Chondrocyte (in vitro differentiated cells): ENCODE measurements around the gene KRT82. TPM values are rescaled to one million over a fixed set of nuclear protein-coding genes. Genes with fewer than 3 reads are reported as not detected.

Experiments used
- DNase-seq: peaks from one replicate; pipeline ENCODE4 v3.0.0; 2021; ENCODE audit warnings: mixed read lengths, low spot score
- H3K27ac Mint-ChIP-seq: one replicate; pipeline ENCODE4 v1.8.0; 2021; ENCODE audit warnings: mild to moderate bottlenecking, moderate library complexity, mixed read lengths; ENCODE audit not compliant: unreplicated experiment
- H3K27me3 Mint-ChIP-seq: 2 replicates; pipeline ENCODE4 v1.8.0; 2021; ENCODE audit warnings: low read depth, mixed read lengths
- H3K36me3 Mint-ChIP-seq: 2 replicates; pipeline ENCODE4 v1.8.0; 2021; ENCODE audit warnings: low read depth, mixed read lengths
- H3K4me1 Mint-ChIP-seq: 2 replicates; pipeline ENCODE4 v1.8.0; 2021; ENCODE audit warnings: low read depth, mild to moderate bottlenecking, mixed read lengths
- H3K4me3 Mint-ChIP-seq: one replicate; pipeline ENCODE4 v1.8.0; 2021; ENCODE audit warnings: mild to moderate bottlenecking, moderate library complexity, mixed read lengths; ENCODE audit not compliant: unreplicated experiment
- H3K9me3 Mint-ChIP-seq: 2 replicates; pipeline ENCODE4 v1.8.0; 2021; ENCODE audit warnings: low read depth, mixed read lengths
- total RNA-seq: library from RNA; stranded (reverse); gene quantifications from 3 replicates; pipeline ENCODE4 v1.2.1, GENCODE V29; 2021
- TF ChIP-seq, protein P1 (sequence below): fragments of 200-600 bp; sonication (generic); IDR thresholded peaks from 2 replicates; pipeline ENCODE4 v1.5.0; 2021; ENCODE audit warnings: antibody characterized with exemption, mild to moderate bottlenecking, moderate library complexity

KRT82 gene
- total RNA-seq, 1 donor from 2014 or later = not detected

DNA sequence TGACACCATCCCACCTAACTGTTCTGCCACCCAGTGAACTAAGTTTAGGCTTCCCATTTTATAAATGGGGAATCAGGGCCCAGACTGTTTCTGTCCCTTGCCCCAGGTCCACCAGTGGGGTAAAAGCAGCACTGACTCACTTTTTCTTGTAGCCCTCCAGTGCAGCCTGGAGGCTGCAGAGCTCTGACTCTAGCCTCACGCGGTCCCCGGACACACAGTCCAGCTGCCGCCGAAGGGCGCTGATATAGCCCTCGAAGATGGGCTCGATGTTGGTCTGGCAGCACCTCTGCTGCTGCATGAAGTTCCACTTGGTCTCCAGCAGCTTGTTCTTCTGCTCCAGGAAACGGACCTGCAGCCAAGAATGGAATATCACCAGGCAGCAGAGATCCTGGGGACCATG lies 2.6 kb downstream of the KRT82 start:
- Mint-ChIP-seq H3K27ac (no peak overlapping the region), H3K27me3 (peaks cover 32% of the 10 kb centered on the region), H3K4me3 (no peak overlapping the region), H3K4me1 (no peaks in the 10 kb centered on the region), H3K36me3 (no peaks in the 10 kb centered on the region), H3K9me3 (no peaks in the 10 kb centered on the region)
- TF ChIP-seq, protein P1, sequence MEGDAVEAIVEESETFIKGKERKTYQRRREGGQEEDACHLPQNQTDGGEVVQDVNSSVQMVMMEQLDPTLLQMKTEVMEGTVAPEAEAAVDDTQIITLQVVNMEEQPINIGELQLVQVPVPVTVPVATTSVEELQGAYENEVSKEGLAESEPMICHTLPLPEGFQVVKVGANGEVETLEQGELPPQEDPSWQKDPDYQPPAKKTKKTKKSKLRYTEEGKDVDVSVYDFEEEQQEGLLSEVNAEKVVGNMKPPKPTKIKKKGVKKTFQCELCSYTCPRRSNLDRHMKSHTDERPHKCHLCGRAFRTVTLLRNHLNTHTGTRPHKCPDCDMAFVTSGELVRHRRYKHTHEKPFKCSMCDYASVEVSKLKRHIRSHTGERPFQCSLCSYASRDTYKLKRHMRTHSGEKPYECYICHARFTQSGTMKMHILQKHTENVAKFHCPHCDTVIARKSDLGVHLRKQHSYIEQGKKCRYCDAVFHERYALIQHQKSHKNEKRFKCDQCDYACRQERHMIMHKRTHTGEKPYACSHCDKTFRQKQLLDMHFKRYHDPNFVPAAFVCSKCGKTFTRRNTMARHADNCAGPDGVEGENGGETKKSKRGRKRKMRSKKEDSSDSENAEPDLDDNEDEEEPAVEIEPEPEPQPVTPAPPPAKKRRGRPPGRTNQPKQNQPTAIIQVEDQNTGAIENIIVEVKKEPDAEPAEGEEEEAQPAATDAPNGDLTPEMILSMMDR = no peak
- no peak for DNase-seq

GRCh38 chr12:52402873-52403540 lies 3.1 kb downstream of the KRT82 start:
- H3K4me3 Mint-ChIP-seq = no peak overlapping the region
- H3K27ac Mint-ChIP-seq = no peak overlapping the region
- no peaks in the 10 kb centered on the region for H3K36me3 Mint-ChIP-seq
- no peak for DNase-seq
- no peaks in the 10 kb centered on the region for H3K4me1 Mint-ChIP-seq
- TF ChIP-seq, protein P1 = no peak
- peaks cover 27% of the 10 kb centered on the region for H3K27me3 Mint-ChIP-seq
- no peaks in the 10 kb centered on the region for H3K9me3 Mint-ChIP-seq

DNA sequence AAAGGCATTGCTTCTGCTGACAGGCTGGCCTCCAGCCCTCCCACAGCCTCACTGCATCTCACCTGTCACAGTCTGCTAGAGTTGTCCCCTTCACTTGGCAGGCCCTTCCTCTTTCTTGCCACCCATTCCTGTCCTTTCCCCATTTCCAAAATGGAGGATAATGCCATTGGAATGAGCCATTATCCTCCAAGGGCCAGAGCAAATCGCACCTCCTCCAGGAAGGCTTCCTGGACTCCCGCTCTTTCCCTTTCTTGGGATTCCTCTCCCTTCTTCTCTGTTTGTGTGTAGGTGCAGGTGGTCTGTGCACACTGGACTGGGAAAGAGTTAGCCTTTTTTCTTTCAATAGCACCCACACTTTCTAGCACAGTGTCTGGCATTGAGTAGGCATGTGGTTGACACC lies 3.8 kb downstream of the KRT82 start:
- Mint-ChIP-seq H3K4me1 (no peaks in the 10 kb centered on the region), H3K4me3 (no peak overlapping the region), H3K27me3 (peaks cover 29% of the 10 kb centered on the region), H3K9me3 (no peaks in the 10 kb centered on the region), H3K36me3 (no peaks in the 10 kb centered on the region), H3K27ac (no peak overlapping the region)
- TF ChIP-seq, protein P1 = no peak
- no peak for DNase-seq

- Mint-ChIP-seq H3K9me3 (no peaks in the 10 kb centered on the region), H3K36me3 (no peaks in the 10 kb centered on the region), H3K4me1 (no peaks in the 10 kb centered on the region), H3K27ac (no peak overlapping the region), H3K27me3 (peaks cover 33% of the 10 kb centered on the region), H3K4me3 (no peak overlapping the region)
- no peak for DNase-seq
- TF ChIP-seq, protein P1 = no peak
Observed at GRCh38 chr12:52401926-52402325, 4.2 kb downstream of the KRT82 start.

- Mint-ChIP-seq H3K9me3 (no peaks in the 10 kb centered on the region), H3K27me3 (peaks cover 36% of the 10 kb centered on the region), H3K4me1 (no peaks in the 10 kb centered on the region), H3K36me3 (no peaks in the 10 kb centered on the region), H3K27ac (no peak overlapping the region), H3K4me3 (no peak overlapping the region)
- TF ChIP-seq, protein P1 = no peak
- no peak for DNase-seq
Observed at GRCh38 chr12:52401526-52401925, 4.6 kb downstream of the KRT82 start.
